IPS-NIHi7 (cell line): ENCODE measurements around the gene EMP1.
"Not testable (repeated sequence)": the region's sequence is repeated elsewhere in the genome, so short reads cannot be mapped to it uniquely, and the experiment has no call there.

Experiments
- DNase-seq: peaks from one replicate; pipeline ENCODE4 v3.0.0; 2012; ENCODE audit warnings: mixed read lengths; ENCODE audit errors: extremely low spot score

The EMP1 gene

DNA sequence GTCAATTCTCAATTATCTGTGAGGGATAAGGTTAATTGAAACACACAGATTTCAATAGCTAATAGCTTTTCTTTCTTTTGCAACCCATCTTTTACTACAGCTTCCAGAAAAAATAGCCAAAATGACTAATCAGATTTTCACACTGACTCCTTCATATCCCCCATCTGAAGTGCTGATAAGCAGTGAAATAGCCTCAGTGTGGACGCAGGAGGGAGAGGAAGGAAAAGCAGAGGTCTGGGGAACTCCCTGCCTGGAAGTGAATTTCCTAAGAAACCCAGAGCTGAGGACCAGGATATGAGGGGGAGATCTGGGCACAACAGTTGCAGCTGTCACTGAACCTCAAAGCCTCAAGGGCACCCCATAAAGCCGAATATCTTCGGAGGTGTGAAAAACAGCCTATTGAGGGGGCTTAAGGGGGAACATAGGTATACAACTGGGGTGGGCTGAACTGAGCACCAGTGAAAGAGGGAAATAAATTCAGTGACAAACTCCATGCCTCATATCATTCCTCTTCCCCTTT is 60.9 kb downstream of the EMP1 start:
- no peak for DNase-seq

GRCh38 chr12:13258197-13258596 is 61.7 kb downstream of the EMP1 start:
- DNase-seq, result peak; percentile 30

DNA sequence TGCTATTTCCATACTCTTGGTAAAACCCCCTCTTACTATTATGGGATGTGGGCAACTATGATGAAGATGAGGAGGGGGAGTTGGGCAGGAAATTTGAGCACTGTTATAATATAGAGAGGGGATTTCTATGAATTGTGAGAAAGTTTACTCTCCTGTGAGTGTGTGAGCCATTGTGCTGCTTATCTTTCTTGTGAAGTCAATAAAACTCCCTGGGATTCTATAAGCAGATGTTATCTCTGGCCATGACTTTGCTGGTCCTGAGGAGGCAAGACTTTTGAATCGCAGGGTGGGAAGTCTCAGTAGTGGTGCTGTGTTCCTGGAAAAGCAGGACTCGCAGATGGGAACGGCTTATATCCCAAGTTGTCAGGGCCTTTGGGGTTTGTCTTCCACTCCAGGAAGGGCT is 62.2 kb downstream of the EMP1 start:
- DNase-seq, result no peak

GRCh38 chr12:13259625-13260024 is 63.1 kb downstream of the EMP1 start:
- DNase-seq, result not testable (repeated sequence)

DNA sequence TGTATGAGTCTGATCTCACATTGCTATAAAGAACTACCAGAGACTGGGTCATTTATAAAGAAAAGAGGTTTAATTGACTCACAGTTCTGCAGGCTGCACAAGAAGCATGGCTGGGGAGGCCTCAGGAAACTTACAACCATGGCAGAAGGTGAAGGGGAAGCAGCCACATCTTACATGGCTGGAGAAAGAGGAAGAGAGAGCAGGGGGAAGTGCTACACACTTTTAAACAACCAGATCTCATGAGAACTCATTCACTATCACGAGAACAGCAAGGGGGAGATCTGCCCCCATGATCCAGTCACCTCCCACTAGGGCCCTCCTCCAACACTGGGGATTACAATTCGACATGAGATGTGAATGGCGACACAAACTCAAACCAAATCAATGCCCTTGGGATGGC is 71.3 kb downstream of the EMP1 start:
- not testable (repeated sequence) for DNase-seq

DNA sequence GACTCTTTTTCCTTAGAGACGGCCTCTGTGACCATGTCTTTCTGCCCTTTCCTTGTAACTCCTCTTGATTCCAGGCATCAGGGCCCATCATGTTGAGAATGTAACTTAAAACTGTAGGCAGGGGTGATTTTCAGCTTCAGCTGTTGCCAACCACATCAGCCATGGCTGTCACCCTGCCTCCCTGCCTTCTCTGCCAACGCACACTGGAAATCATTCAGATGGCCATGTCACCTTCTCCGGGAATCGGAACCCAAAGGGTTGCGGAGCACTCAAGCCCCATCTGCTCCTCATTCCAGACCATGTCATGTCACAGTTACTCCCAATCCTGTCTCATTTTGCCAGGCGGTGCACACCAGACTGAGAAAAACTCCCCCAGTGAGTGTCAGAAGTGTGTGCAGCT is 72.1 kb downstream of the EMP1 start:
- DNase-seq, result no peak
